MM.1S (cell line): ENCODE data around the gene MEST.

Experiments used
- DNase-seq: peaks from one replicate; pipeline ENCODE4 v3.0.0-alpha.2; 2015
- H2AFZ ChIP-seq: fragments of 300-600 bp; sonication (generic); 2 replicates; pipeline ENCODE4 v1.6.0; 2016; ENCODE audit warnings: antibody characterized with exemption, low read length
- H3F3A ChIP-seq: fragments of 300-600 bp; sonication (generic); 2 replicates; pipeline ENCODE4 v1.6.1; 2016; ENCODE audit warnings: mild to moderate bottlenecking, antibody characterized with exemption, low read length, moderate library complexity, mixed read lengths; ENCODE audit not compliant: insufficient read depth
- H3K27ac ChIP-seq: fragments of 300-600 bp; sonication (generic); 2 replicates; pipeline ENCODE4 v1.5.1; 2016; ENCODE audit warnings: mild to moderate bottlenecking, low read length
- H3K27me3 ChIP-seq: fragments of 300-600 bp; sonication (generic); replicated peaks from 2 replicates; pipeline ENCODE4 v1.6.0; 2016; ENCODE audit warnings: low read length; ENCODE audit not compliant: insufficient read depth
- H3K36me3 ChIP-seq: fragments of 300-600 bp; sonication (generic); replicated peaks from 2 replicates; pipeline ENCODE4 v1.6.1; 2016; ENCODE audit warnings: mild to moderate bottlenecking, low read length, mixed read lengths; ENCODE audit not compliant: insufficient read depth
- H3K4me1 ChIP-seq: fragments of 300-600 bp; sonication (generic); 2 replicates; pipeline ENCODE4 v1.6.1; 2016; ENCODE audit warnings: low read length, mixed read lengths
- H3K4me2 ChIP-seq: fragments of 300-600 bp; sonication (generic); 2 replicates; pipeline ENCODE4 v1.6.0; 2016; ENCODE audit warnings: low read depth, low read length
- H3K4me3 ChIP-seq: fragments of 300-600 bp; sonication (generic); 2 replicates; pipeline ENCODE4 v1.5.1; 2016; ENCODE audit warnings: low read length, mixed read lengths
- H3K79me2 ChIP-seq: fragments of 300-600 bp; sonication (generic); 2 replicates; pipeline ENCODE4 v1.6.1; 2016; ENCODE audit warnings: mixed run types, low read length, mixed read lengths
- H3K9ac ChIP-seq: fragments of 300-600 bp; sonication (generic); 2 replicates; pipeline ENCODE4 v1.6.1; 2016; ENCODE audit warnings: low read length, mixed read lengths
- H3K9me2 ChIP-seq: fragments of 300-600 bp; sonication (generic); replicated peaks from 2 replicates; pipeline ENCODE4 v1.6.1; 2016; ENCODE audit warnings: mild to moderate bottlenecking, low read length, mixed read lengths; ENCODE audit not compliant: insufficient read depth
- H3K9me3 ChIP-seq: fragments of 300-600 bp; sonication (generic); replicated peaks from 2 replicates; pipeline ENCODE4 v1.6.1; 2016; ENCODE audit warnings: mild to moderate bottlenecking, low read length, mixed read lengths; ENCODE audit not compliant: insufficient read depth
- H4K20me1 ChIP-seq: fragments of 300-600 bp; sonication (generic); 2 replicates; pipeline ENCODE4 v1.6.1; 2016; ENCODE audit warnings: mild to moderate bottlenecking, low read length, moderate library complexity, mixed read lengths; ENCODE audit not compliant: insufficient read depth
- CTCF ChIP-seq: fragments of 300-600 bp; sonication (generic); IDR thresholded peaks from 2 replicates; pipeline ENCODE4 v1.5.1; 2016; ENCODE audit warnings: antibody characterized with exemption, low read length, mixed read lengths
- EZH2 ChIP-seq: fragments of 300-600 bp; sonication (generic); optimal IDR thresholded peaks from 2 replicates; pipeline ENCODE3; 2017; ENCODE audit warnings: low read depth, mild to moderate bottlenecking, antibody characterized with exemption, low read length, mixed read lengths
- EZH2phosphoT487 ChIP-seq: fragments of 300-600 bp; sonication (generic); IDR thresholded peaks from 2 replicates; pipeline ENCODE4 v1.6.1; 2018; ENCODE audit warnings: antibody characterized with exemption, low read length

The MEST gene

GRCh38 chr7:130479716-130480400, 12.0 kb upstream of the MEST start:
- DNase-seq: no peak
- Histone ChIP-seq H3K9ac (no peak overlapping the region), H3K27me3 (no peaks in the 10 kb centered on the region)

GRCh38 chr7:130481898-130482297, 10.0 kb upstream of the MEST start:
- H3K27me3 ChIP-seq: no peaks in the 10 kb centered on the region
- no peak overlapping the region for H3K27ac ChIP-seq
- no peaks in the 10 kb centered on the region for H3K36me3 ChIP-seq
- H3K4me3 ChIP-seq: no peak overlapping the region
- no peaks in the 10 kb centered on the region for H3K9me3 ChIP-seq
- H3F3A ChIP-seq: 0 out of 2 replicates have a peak, but pooled peaks cover 3% of the 10 kb centered on the region
- DNase-seq: no peak
- no peak overlapping the region for H2AFZ ChIP-seq
- no peak for TF ChIP-seq CTCF
- TF ChIP-seq EZH2phosphoT487: no peak
- no peak for TF ChIP-seq EZH2
- H3K9ac ChIP-seq: no peak overlapping the region
- no peak overlapping the region for H3K4me2 ChIP-seq
- H3K9me2 ChIP-seq: no peaks in the 10 kb centered on the region
- peaks cover 6% of the 10 kb centered on the region for H3K4me1 ChIP-seq
- no peaks in the 10 kb centered on the region for H3K79me2 ChIP-seq
- H4K20me1 ChIP-seq: no peaks in the 10 kb centered on the region

More at GRCh38 chr7:130479716-130480400, 12.0 kb upstream of the MEST start:
- H3K9me3 ChIP-seq: no peaks in the 10 kb centered on the region
- H3F3A ChIP-seq: 0 out of 2 replicates have a peak, but pooled peaks cover 4% of the 10 kb centered on the region
- no peaks in the 10 kb centered on the region for H4K20me1 ChIP-seq
- H3K79me2 ChIP-seq: no peaks in the 10 kb centered on the region
- H3K27ac ChIP-seq: no peak overlapping the region
- peaks cover 3% of the 10 kb centered on the region; the same call in 1 of the 2 replicates for H3K4me1 ChIP-seq
- no peaks in the 10 kb centered on the region for H3K9me2 ChIP-seq
- H3K36me3 ChIP-seq: no peaks in the 10 kb centered on the region
- H3K4me2 ChIP-seq: no peak overlapping the region
- H2AFZ ChIP-seq: no peak overlapping the region
- no peak for TF ChIP-seq CTCF
- no peak for TF ChIP-seq EZH2phosphoT487
- no peak for TF ChIP-seq EZH2
- H3K4me3 ChIP-seq: no peak overlapping the region

GRCh38 chr7:130483031-130483430, 8.9 kb upstream of the MEST start:
- Histone ChIP-seq H2AFZ (no peak overlapping the region), H3K27me3 (no peaks in the 10 kb centered on the region), H3K36me3 (no peaks in the 10 kb centered on the region), H4K20me1 (no peaks in the 10 kb centered on the region), H3F3A (0 out of 2 replicates have a peak, but pooled peaks cover 5% of the 10 kb centered on the region), H3K9me2 (no peaks in the 10 kb centered on the region), H3K79me2 (no peaks in the 10 kb centered on the region), H3K9ac (no peak overlapping the region), H3K9me3 (no peaks in the 10 kb centered on the region), H3K4me1 (peaks cover 5% of the 10 kb centered on the region), H3K4me2 (no peak overlapping the region), H3K27ac (no peak overlapping the region), H3K4me3 (no peak overlapping the region)
- no peak for DNase-seq
- TF ChIP-seq CTCF (no peak), EZH2 (no peak), EZH2phosphoT487 (no peak)
